Endodermal cell (in vitro differentiated cells): ENCODE measurements around the gene APOBEC3H. TPM values are rescaled to one million over a fixed set of nuclear protein-coding genes. Genes with fewer than 3 reads are reported as not detected.

Experiments used
- DNase-seq: peaks from one replicate; pipeline ENCODE4 v3.0.0-alpha.2; 2017
- H3K27ac ChIP-seq: 2 replicates; pipeline ENCODE4 v1.5.1; 2013; ENCODE audit warnings: mild to moderate bottlenecking, low read depth, low read length, moderate library complexity
- H3K27me3 ChIP-seq: 2 replicates; pipeline ENCODE4 v1.6.1; 2013; ENCODE audit warnings: mild to moderate bottlenecking, low read length, moderate library complexity; ENCODE audit not compliant: insufficient read depth, control insufficient read depth, poor library complexity, severe bottlenecking
- H3K36me3 ChIP-seq: 2 replicates; pipeline ENCODE4 v1.7.0; 2013; ENCODE audit warnings: mild to moderate bottlenecking, low read length, moderate library complexity; ENCODE audit not compliant: control insufficient read depth, insufficient read depth
- H3K4me1 ChIP-seq: one replicate; pipeline ENCODE4 v1.7.0; 2013; ENCODE audit warnings: low read length; ENCODE audit not compliant: control insufficient read depth, insufficient read depth
- H3K4me3 ChIP-seq: 2 replicates; pipeline ENCODE4 v1.5.1; 2013; ENCODE audit warnings: mild to moderate bottlenecking, low read length, moderate library complexity
- H3K9ac ChIP-seq: 2 replicates; pipeline ENCODE4 v1.6.1; 2013; ENCODE audit warnings: mild to moderate bottlenecking, low read length, moderate library complexity; ENCODE audit not compliant: poor library complexity, severe bottlenecking; ENCODE audit errors: extremely low read depth
- H3K9me3 ChIP-seq: 2 replicates; pipeline ENCODE4 v1.6.1; 2013; ENCODE audit warnings: mild to moderate bottlenecking, low read length, moderate library complexity; ENCODE audit not compliant: control insufficient read depth
- H3K27ac Mint-ChIP-seq: 2 replicates; pipeline ENCODE4 v1.8.0; 2020; ENCODE audit warnings: mixed read lengths
- H3K27me3 Mint-ChIP-seq: 2 replicates; pipeline ENCODE4 v1.8.0; 2021; ENCODE audit warnings: mild to moderate bottlenecking, mixed read lengths; ENCODE audit not compliant: insufficient read depth
- H3K36me3 Mint-ChIP-seq: 2 replicates; pipeline ENCODE4 v1.8.0; 2020; ENCODE audit warnings: low read depth, mixed read lengths
- H3K4me1 Mint-ChIP-seq: 2 replicates; pipeline ENCODE4 v1.8.0; 2020; ENCODE audit warnings: mixed read lengths
- H3K4me3 Mint-ChIP-seq: 2 replicates; pipeline ENCODE4 v1.8.0; 2020; ENCODE audit warnings: mild to moderate bottlenecking, moderate library complexity, mixed read lengths
- H3K9me3 Mint-ChIP-seq: 2 replicates; pipeline ENCODE4 v1.8.0; 2020; ENCODE audit warnings: mild to moderate bottlenecking, mixed read lengths
- WGBS, 2 experiments: methylation state at CpG; one replicate each; pipeline versions ENCODE4 v1.1.5 to v1.1.7; 2013; ENCODE audit warnings: missing lambda C conversion rate in 2 of 2, mixed read lengths in 1 of 2; ENCODE audit not compliant: insufficient coverage in 1 of 2, insufficient read length in 1 of 2; 5-methylcytosine and 5-hydroxymethylcytosine counted together
- total RNA-seq, 2 donors: library from RNA; stranded (reverse); fragmentation: NEBNext Ultra II Directional in 1 of 2; extraction: Animal tissue kit (Norgen Biotek cat#: 25700) in 1 of 2; gene quantifications; 2 replicates in 1 of 2; 3 replicates in 1 of 2; pipeline ENCODE4 v1.2.1, GENCODE V29; 2021
- TF ChIP-seq, protein P1 (sequence below): fragments of 200-600 bp; sonication (generic); conservative IDR thresholded peaks from 2 replicates; pipeline ENCODE4 v1.5.0; 2021; ENCODE audit warnings: antibody characterized with exemption, mild to moderate bottlenecking

APOBEC3H gene
- total RNA-seq, 2 donors from 2014 or later: not detected

DNA sequence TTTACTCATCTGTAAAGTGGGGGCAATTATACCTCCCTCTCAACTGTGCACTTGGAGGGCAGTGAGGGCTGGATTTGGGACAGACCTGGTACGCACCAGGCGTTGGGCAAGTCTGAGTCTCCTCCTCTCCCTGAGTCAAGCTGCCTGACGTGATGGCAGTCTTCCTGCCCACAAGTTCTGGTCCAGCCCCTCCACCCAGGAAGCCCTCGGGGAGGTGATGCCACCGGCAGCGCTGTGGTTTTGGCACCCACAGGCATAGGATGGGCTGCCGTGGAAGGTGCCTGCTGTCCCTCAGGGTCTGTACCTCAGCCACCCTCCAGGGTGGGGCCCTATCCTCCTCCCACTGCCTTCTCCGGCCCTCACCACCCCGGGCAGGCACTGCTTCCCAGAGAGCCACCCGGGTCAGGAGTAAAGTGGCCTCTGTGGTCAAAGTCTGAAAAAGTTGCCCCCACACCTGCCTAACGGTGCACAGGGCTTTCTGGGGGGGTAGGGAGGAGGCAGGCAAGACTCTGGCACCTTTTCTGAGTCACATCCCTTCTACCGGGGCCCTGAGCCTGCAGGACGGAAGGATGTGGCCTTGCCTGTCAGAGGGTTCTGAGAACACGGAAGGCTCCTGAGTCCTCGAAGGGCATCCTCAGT is 6.5 kb upstream of the APOBEC3H start:
- Histone ChIP-seq H3K27ac (no peak overlapping the region), H3K9me3 (no peaks in the 10 kb centered on the region), H3K27me3 (no peaks in the 10 kb centered on the region), H3K36me3 (no peaks in the 10 kb centered on the region), H3K9ac (no peak overlapping the region), H3K4me3 (no peak overlapping the region), H3K4me1 (peaks cover 10% of the 10 kb centered on the region)
- Mint-ChIP-seq H3K4me3 (no peak overlapping the region), H3K27me3 (peaks cover 5% of the 10 kb centered on the region), H3K36me3 (peaks cover 2% of the 10 kb centered on the region), H3K27ac (no peak overlapping the region), H3K9me3 (no peaks in the 10 kb centered on the region), H3K4me1 (peaks cover 15% of the 10 kb centered on the region)
- no peak for DNase-seq
- TF ChIP-seq, protein P1, sequence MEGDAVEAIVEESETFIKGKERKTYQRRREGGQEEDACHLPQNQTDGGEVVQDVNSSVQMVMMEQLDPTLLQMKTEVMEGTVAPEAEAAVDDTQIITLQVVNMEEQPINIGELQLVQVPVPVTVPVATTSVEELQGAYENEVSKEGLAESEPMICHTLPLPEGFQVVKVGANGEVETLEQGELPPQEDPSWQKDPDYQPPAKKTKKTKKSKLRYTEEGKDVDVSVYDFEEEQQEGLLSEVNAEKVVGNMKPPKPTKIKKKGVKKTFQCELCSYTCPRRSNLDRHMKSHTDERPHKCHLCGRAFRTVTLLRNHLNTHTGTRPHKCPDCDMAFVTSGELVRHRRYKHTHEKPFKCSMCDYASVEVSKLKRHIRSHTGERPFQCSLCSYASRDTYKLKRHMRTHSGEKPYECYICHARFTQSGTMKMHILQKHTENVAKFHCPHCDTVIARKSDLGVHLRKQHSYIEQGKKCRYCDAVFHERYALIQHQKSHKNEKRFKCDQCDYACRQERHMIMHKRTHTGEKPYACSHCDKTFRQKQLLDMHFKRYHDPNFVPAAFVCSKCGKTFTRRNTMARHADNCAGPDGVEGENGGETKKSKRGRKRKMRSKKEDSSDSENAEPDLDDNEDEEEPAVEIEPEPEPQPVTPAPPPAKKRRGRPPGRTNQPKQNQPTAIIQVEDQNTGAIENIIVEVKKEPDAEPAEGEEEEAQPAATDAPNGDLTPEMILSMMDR: no peak
- 91 to 97% methylated on average over 9 to 15 of the region's 15 CpGs for WGBS, 2 experiments

DNA sequence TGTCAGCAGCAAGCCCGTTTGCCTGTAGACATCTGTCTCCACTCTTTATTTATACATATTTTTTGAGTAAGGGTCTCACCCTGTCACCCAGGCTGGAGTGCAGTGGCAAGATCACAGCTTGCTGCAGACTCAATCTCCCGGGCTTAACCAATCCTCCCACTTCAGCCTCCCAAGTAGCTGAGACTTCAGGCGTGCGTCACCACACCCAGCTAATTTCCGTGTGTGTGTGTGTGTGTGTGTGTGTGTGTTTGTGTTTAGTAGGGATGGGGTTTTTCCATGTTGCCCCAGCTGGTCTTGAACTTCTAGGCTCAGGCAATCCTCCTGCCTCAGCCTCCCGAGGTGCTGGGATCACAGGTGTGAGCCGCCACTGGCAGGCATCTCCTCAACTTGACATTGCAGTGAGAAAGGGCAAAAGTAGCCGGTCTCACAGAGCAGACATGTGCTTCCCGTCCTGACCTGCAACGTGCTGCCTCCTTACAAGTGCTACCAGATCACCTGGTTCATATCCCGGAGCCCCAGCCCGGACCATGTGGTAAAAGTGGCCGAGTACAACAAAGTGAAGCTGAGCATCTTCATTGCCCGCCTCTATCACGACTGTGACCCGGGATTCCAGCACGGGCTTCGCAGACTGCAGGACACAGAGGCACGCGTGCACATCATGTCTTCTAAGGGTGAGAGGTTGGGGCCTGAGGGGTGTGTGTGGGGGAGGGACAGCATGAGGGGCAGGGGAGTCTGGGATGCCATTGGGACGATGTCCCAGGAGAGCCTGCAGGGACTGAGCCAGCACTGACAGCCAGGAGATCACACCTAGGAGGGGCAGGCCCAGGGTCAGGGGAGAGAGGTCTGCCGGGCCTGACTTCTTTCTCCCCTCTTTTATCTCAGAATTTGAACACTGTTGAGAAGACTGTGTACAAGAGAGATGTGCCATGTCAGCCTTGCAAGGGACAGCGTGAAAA is 5.6 kb upstream of the APOBEC3H start:
- DNase-seq: no peak
- peaks cover 15% of the 10 kb centered on the region for H3K4me1 Mint-ChIP-seq
- H3K27me3 Mint-ChIP-seq: peaks cover 4% of the 10 kb centered on the region
- Histone ChIP-seq H3K4me1 (peaks cover 10% of the 10 kb centered on the region), H3K27ac (no peak overlapping the region), H3K9me3 (no peaks in the 10 kb centered on the region), H3K4me3 (no peak overlapping the region), H3K9ac (no peak overlapping the region), H3K27me3 (no peaks in the 10 kb centered on the region), H3K36me3 (no peaks in the 10 kb centered on the region)
- H3K4me3 Mint-ChIP-seq: no peak overlapping the region
- TF ChIP-seq, protein P1: no peak
- peaks cover under 1% of the 10 kb centered on the region for H3K36me3 Mint-ChIP-seq
- WGBS, 2 experiments: 90 to 95% methylated on average over 16 to 23 of the region's 23 CpGs
- H3K27ac Mint-ChIP-seq: no peak overlapping the region
- H3K9me3 Mint-ChIP-seq: no peaks in the 10 kb centered on the region

DNA sequence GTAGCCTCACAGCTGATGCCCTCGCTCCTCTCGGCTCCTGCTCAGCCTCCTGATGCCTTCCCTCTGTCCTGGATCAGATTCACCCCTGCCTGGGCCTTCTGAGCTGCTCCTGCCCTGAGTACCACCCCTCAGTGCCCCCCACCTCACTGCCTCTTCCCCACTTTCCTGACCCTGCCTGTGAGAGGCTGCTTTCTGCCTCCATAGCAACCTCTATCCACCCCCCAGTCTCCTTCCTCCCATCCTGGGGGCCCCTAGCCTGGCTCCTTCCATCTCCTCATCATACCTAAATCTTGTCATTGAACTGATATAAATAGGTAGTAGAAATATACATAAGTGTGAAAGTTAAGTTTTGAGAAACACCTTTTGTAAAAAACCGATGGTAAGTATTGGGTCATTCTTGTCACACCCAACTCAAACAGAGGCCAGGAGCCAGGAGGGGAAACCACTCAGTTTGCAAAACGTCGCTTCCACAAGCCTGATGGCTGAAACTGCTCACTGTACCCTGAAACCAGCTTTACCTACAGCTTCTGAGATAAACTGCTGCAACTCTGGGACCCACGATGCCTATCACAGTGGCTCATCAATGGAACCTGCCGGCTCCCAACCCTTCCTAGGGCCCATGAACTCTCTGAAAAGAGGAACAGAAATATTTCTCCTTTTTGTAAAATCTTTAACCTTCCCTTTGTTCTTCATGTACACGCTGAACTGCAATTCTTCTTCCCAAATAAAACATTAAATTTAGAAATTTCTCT is 4.8 kb upstream of the APOBEC3H start:
- H3K36me3 Mint-ChIP-seq: no peaks in the 10 kb centered on the region
- H3K4me3 Mint-ChIP-seq: no peak overlapping the region
- no peak overlapping the region for H3K9ac ChIP-seq
- H3K9me3 Mint-ChIP-seq: no peaks in the 10 kb centered on the region
- H3K4me1 Mint-ChIP-seq: peaks cover 15% of the 10 kb centered on the region
- H3K9me3 ChIP-seq: no peaks in the 10 kb centered on the region
- H3K36me3 ChIP-seq: no peaks in the 10 kb centered on the region
- no peak for DNase-seq
- no peaks in the 10 kb centered on the region for H3K27me3 ChIP-seq
- no peak overlapping the region for H3K27ac ChIP-seq
- H3K4me3 ChIP-seq: no peak overlapping the region
- TF ChIP-seq, protein P1: no peak
- H3K27ac Mint-ChIP-seq: no peak overlapping the region
- H3K4me1 ChIP-seq: peaks cover 10% of the 10 kb centered on the region
- WGBS, 2 experiments: 82 to 87% methylated on average over 8 of the region's 8 CpGs
- peaks cover 4% of the 10 kb centered on the region for H3K27me3 Mint-ChIP-seq
